ENCODE data around the gene PFN4. TPM values are rescaled to one million over a fixed set of nuclear protein-coding genes. Genes with fewer than 3 reads are reported as not detected.

PFN4 gene
- total and polyA plus RNA-seq, 12 donors, result 0.28 to 2.3 (median 0.78) TPM; not detected in 2

DNA sequence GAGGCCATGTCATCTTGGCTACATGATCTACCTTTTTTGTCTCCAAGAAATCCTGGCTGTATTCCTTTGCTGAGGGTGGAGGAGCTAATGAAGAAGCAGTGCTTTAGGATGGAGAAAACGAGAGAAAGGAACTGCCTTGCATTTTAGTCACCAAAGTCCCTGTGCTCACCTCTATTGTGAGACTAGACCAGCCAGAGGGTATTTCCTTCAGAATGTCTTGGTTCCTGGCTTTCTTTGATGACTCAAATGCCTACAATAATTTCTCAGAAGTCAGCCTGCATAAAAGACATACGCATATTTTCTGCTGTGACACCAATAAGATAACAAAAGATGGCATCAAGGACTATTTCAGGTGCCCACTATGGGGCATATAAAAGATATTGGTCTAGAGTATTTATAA lies 57.8 kb downstream of the PFN4 start:
- TF ChIP-seq CTCF (IDR thresholded peaks at IDR 0.05), result no peak
- Histone ChIP-seq H3K27me3 (no peaks in the 10 kb centered on the region), H3K36me3 (peaks cover 0 to 61% (median 20%) of the 10 kb centered on the region in 9 donors), H3K9me3 (no peaks in the 10 kb centered on the region), H3K4me1 (no peaks in the 10 kb centered on the region), H3K4me3 (no peak overlapping the region), H3K27ac (no peak overlapping the region)
- ATAC-seq (no peak), DNase-seq (no peak)
- intact Hi-C loops (cut with DNase I), result no loop called here
- 82 to 84% methylated on average over 2 of the region's 2 CpGs for WGBS, 2 donors

Other genes starting within 250 kb of the PFN4 start
- gene ATAD2B, start 196.2 kb downstream of the PFN4 start, total RNA-seq, result 10 to 100 TPM in 2 of 10 donors, 1 to 10 TPM in 8; 6.2 to 11.8 (median 8.8) TPM
- 1 to 10 TPM; 2.2 to 5.9 TPM for gene ATAD2B, start 196.2 kb downstream of the PFN4 start, polyA plus RNA-seq
- 10 to 100 TPM; 18.8 to 23.8 (median 19.8) TPM for gene UBXN2A, start 182.9 kb downstream of the PFN4 start, total RNA-seq
- 1 to 10 TPM; 7.9 to 8.1 TPM for gene UBXN2A, start 182.9 kb downstream of the PFN4 start, polyA plus RNA-seq
- under 1 TPM in 4 of 10 donors, not detected in 6; 0.19 to 0.66 (median 0.41) TPM for gene MFSD2B, start 113.2 kb downstream of the PFN4 start, total RNA-seq
- gene MFSD2B, start 113.2 kb downstream of the PFN4 start, polyA plus RNA-seq, result under 1 TPM; 0.07 to 0.20 TPM
- gene WDCP, start 75.9 kb downstream of the PFN4 start, total RNA-seq, result 10 to 100 TPM in 1 of 10 donors, 1 to 10 TPM in 9; 4.8 to 10.1 (median 6.2) TPM
- 1 to 10 TPM; 1.8 to 2.8 TPM for gene WDCP, start 75.9 kb downstream of the PFN4 start, polyA plus RNA-seq
- gene FKBP1B, start 73.6 kb downstream of the PFN4 start, total RNA-seq, result 1 to 10 TPM in 8 of 10 donors, under 1 TPM in 1, not detected in 1; 0.61 to 2.8 (median 1.7) TPM
- gene FKBP1B, start 73.6 kb downstream of the PFN4 start, polyA plus RNA-seq, result 1 to 10 TPM; 3.4 to 6.3 TPM
- 10 to 100 TPM; 52.9 to 64.6 (median 57.4) TPM for gene SF3B6, start 47.0 kb downstream of the PFN4 start, total RNA-seq
- 10 to 100 TPM; 29.2 to 81.7 TPM for gene SF3B6, start 47.0 kb downstream of the PFN4 start, polyA plus RNA-seq
- 10 to 100 TPM in 6 of 10 donors, 1 to 10 TPM in 4; 8.7 to 18.3 (median 12.3) TPM for gene TP53I3, start 38.5 kb downstream of the PFN4 start, total RNA-seq
- gene TP53I3, start 38.5 kb downstream of the PFN4 start, polyA plus RNA-seq, result 10 to 100 TPM; 16.4 to 17.2 TPM
- 10 to 100 TPM; 21.6 to 35.4 (median 27.3) TPM for gene FAM228B, start 135 bp upstream of the PFN4 start, total RNA-seq
- 10 to 100 TPM in 1 of 2 donors, 1 to 10 TPM in 1; 4.7 to 76.4 TPM for gene FAM228B, start 135 bp upstream of the PFN4 start, polyA plus RNA-seq
- 1 to 10 TPM in 2 of 10 donors, under 1 TPM in 7, not detected in 1; 0.25 to 4.1 (median 0.41) TPM for gene FAM228A, start 51.7 kb upstream of the PFN4 start, total RNA-seq
- gene FAM228A, start 51.7 kb upstream of the PFN4 start, polyA plus RNA-seq, result 1 to 10 TPM in 1 of 2 donors, under 1 TPM in 1; 0.29 to 1.3 TPM
- gene ITSN2, start 237.2 kb upstream of the PFN4 start, total RNA-seq, result 10 to 100 TPM; 32.1 to 49.8 (median 38.2) TPM
- gene ITSN2, start 237.2 kb upstream of the PFN4 start, polyA plus RNA-seq, result 10 to 100 TPM; 16.8 to 42.1 TPM

Measured in heart right ventricle (tissue), 16 donors.